Kidney (tissue), 14 donors: ENCODE results near the gene RBPJ. TPM values are rescaled to one million over a fixed set of nuclear protein-coding genes. Genes with fewer than 3 reads are reported as not detected.

Experiments used
- DNase-seq, 5 donors: peaks; one replicate each; pipeline ENCODE4 v3.0.0-alpha.2; 2013 to 2020
- FAIRE-seq: peaks from 2 replicates; lab custom pipeline; 2012; peaks lifted over from hg19 to GRCh38; lab: Jason Lieb, UNC
- H3K27ac ChIP-seq, 2 donors: one replicate each; pipeline ENCODE4 v1.7.0; 2013; ENCODE audit warnings: low read depth in 2 of 2, low read length in 2 of 2, inconsistent platforms in 1 of 2
- H3K27me3 ChIP-seq: one replicate; pipeline ENCODE4 v1.7.1; 2013; ENCODE audit warnings: low read length, inconsistent platforms; ENCODE audit not compliant: control insufficient read depth, insufficient read depth
- H3K36me3 ChIP-seq, 3 donors: one replicate each; pipeline versions ENCODE4 v1.7.0 to v1.7.1; 2013; ENCODE audit warnings: low read length in 3 of 3, control low read depth in 1 of 3, inconsistent platforms in 1 of 3; ENCODE audit not compliant: insufficient read depth in 3 of 3, control insufficient read depth in 2 of 3
- H3K4me1 ChIP-seq, 3 donors: one replicate each; pipeline versions ENCODE4 v1.7.0 to v1.7.1; 2013; ENCODE audit warnings: low read length in 3 of 3, inconsistent platforms in 1 of 3, low read depth in 1 of 3; ENCODE audit not compliant: control insufficient read depth in 2 of 3, insufficient read depth in 2 of 3
- H3K4me3 ChIP-seq, 3 donors: one replicate each; pipeline versions ENCODE4 v1.7.0 to v1.8.1; 2013; ENCODE audit warnings: low read length in 3 of 3, control low read depth in 1 of 3, inconsistent platforms in 1 of 3
- H3K9ac ChIP-seq, 3 donors: one replicate each; pipeline versions ENCODE4 v1.7.0 to v1.7.1; 2013; ENCODE audit warnings: low read length in 3 of 3, control low read depth in 1 of 3, inconsistent platforms in 1 of 3
- H3K9me3 ChIP-seq, 3 donors: one replicate each; pipeline versions ENCODE4 v1.7.0 to v1.7.1; 2013; ENCODE audit warnings: low read length in 3 of 3, control low read depth in 1 of 3, inconsistent platforms in 1 of 3; ENCODE audit not compliant: control insufficient read depth in 2 of 3, insufficient read depth in 1 of 3
- intact Hi-C: fragments of 100-400 bp; cut with DNase I; formaldehyde crosslinking; loops from one replicate; pipeline ENCODE4 v1.11.1; 2022
- polyA plus RNA-seq: library from polyadenylated mRNA; stranded (reverse); fragments of 350-450 nt; fragmentation: Illumina TruSeq; extraction: RNeasy Lipid Tissue Mini Kit (QIAGEN cat#74804); gene quantifications from one replicate; pipeline ENCODE4 v1.2.3, GENCODE V29; 2014; ENCODE audit warnings: low read depth, low replicate concordance; ENCODE audit not compliant: insufficient read depth
- total RNA-seq: library from RNA; stranded (reverse); fragmentation: NEBNext Ultra II Directional; extraction: Animal tissue kit (Norgen Biotek cat#: 25700); gene quantifications from one replicate; pipeline ENCODE4 v1.2.1, GENCODE V29; 2021
- TF ChIP-seq, protein P1 (sequence below): IDR thresholded peaks from 3 replicates; pipeline ENCODE4 v1.5.1; 2012; ENCODE audit warnings: mild to moderate bottlenecking, moderate library complexity, borderline replicate concordance; ENCODE audit not compliant: insufficient read depth; ENCODE audit errors: extremely low read depth
- donor health status: control.
- donor health status: control.
- donor health status: control.
- donor health status: control.
- donor health status: control.
- donor health status: DM: yes; HTN: yes; CAD: no.
- donor health status: Normal renal cell carcinoma (clear cell type).

The RBPJ gene
- total and polyA plus RNA-seq, 2 donors from 2014 or later = 28.5 to 77.6 TPM

DNA sequence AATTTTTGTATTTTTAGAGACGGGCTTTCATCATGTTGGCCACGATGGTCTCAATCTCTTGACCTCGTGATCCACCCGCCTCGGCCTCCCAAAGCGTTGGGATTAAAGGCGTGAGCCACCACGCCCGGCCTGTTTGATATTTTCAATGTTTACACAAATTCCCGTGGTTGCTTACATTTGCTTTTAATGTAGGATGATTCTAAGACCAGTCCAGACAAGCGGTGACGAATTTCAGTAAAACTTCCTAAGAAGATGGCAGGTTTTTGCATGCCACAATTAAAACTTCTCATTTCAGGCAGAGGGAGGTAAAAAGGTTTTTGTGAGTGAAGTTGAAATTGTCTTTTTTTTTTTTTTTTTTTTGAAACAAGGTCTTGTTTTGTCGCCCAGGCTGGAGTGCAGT lies 41.4 kb upstream of the RBPJ start:
- H3K4me1 ChIP-seq = no peaks in the 10 kb centered on the region
- no peak overlapping the region for H3K4me3 ChIP-seq
- DNase-seq = no peak
- no peaks in the 10 kb centered on the region for H3K27me3 ChIP-seq
- H3K27ac ChIP-seq = no peak overlapping the region
- H3K9me3 ChIP-seq = no peaks in the 10 kb centered on the region
- no peak overlapping the region for H3K9ac ChIP-seq
- FAIRE-seq = no peak
- H3K36me3 ChIP-seq = no peaks in the 10 kb centered on the region
- TF ChIP-seq, protein P1, sequence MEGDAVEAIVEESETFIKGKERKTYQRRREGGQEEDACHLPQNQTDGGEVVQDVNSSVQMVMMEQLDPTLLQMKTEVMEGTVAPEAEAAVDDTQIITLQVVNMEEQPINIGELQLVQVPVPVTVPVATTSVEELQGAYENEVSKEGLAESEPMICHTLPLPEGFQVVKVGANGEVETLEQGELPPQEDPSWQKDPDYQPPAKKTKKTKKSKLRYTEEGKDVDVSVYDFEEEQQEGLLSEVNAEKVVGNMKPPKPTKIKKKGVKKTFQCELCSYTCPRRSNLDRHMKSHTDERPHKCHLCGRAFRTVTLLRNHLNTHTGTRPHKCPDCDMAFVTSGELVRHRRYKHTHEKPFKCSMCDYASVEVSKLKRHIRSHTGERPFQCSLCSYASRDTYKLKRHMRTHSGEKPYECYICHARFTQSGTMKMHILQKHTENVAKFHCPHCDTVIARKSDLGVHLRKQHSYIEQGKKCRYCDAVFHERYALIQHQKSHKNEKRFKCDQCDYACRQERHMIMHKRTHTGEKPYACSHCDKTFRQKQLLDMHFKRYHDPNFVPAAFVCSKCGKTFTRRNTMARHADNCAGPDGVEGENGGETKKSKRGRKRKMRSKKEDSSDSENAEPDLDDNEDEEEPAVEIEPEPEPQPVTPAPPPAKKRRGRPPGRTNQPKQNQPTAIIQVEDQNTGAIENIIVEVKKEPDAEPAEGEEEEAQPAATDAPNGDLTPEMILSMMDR = no peak
- intact Hi-C loops = no loop called here

DNA sequence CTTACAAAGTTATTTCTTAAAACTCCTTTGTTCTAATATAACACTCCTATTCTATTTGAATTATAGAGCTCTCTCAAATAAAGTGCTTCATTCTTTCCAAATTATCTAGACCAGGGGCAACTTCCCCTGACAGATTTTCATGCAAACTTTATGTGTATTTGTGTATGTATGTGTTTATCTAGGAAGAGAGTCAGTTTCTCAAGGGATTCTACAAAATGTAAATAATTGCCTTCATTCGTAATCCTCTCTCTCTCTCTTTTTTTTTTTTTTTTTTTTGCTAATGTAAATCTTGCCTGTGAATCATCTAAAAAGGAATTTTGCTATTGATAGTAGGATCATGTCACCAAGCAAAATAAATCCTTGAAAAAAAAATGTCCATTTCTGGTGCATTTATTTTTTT lies 38.9 kb upstream of the RBPJ start:
- no peaks in the 10 kb centered on the region for H3K36me3 ChIP-seq
- H3K9me3 ChIP-seq = no peaks in the 10 kb centered on the region
- intact Hi-C loops = no loop called here
- H3K27ac ChIP-seq = no peak overlapping the region
- H3K4me3 ChIP-seq = no peak overlapping the region
- no peak for DNase-seq
- H3K9ac ChIP-seq = no peak overlapping the region
- TF ChIP-seq, protein P1 = no peak
- no peaks in the 10 kb centered on the region for H3K4me1 ChIP-seq
- no peaks in the 10 kb centered on the region for H3K27me3 ChIP-seq
- no peak for FAIRE-seq

GRCh38 chr4:26284536-26284935 lies 36.3 kb upstream of the RBPJ start:
- no peaks in the 10 kb centered on the region for H3K4me1 ChIP-seq
- FAIRE-seq = no peak
- DNase-seq = no peak
- H3K27me3 ChIP-seq = no peaks in the 10 kb centered on the region
- no peak overlapping the region for H3K9ac ChIP-seq
- H3K36me3 ChIP-seq = no peaks in the 10 kb centered on the region
- H3K4me3 ChIP-seq = no peak overlapping the region
- TF ChIP-seq, protein P1 = no peak
- H3K27ac ChIP-seq = no peak overlapping the region
- no peaks in the 10 kb centered on the region for H3K9me3 ChIP-seq
- intact Hi-C loops = no loop called here

DNA sequence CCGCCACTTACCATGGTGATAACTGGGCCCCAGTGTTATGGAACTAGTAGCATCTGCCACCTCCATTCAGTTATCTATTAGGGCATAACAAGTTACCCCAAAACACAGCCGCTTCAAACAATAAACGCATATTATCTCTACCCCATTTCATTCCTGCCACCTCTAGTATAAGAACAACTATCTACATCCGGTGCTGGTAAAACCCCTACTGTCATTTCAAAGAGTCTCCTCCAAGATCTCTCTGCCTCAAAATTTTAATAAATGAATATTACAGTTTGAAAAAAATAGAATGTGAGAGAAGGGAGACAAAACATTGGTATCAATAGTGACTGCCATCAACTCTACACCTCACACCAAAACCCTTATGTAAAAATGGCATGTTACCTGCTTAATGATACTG lies 35.5 kb upstream of the RBPJ start:
- DNase-seq = no peak
- TF ChIP-seq, protein P1 = no peak
- Histone ChIP-seq H3K4me3 (no peak overlapping the region), H3K9me3 (no peaks in the 10 kb centered on the region), H3K27me3 (no peaks in the 10 kb centered on the region), H3K36me3 (no peaks in the 10 kb centered on the region), H3K27ac (no peak overlapping the region), H3K9ac (no peak overlapping the region), H3K4me1 (no peaks in the 10 kb centered on the region)
- FAIRE-seq = no peak
- intact Hi-C loops = no loop called here
